Kidney tubule cell (primary cell): Measurements from ENCODE around the gene SLC1A4.
"Not testable (repeated sequence)": the region's sequence is repeated elsewhere in the genome, so short reads cannot be mapped to it uniquely, and the experiment has no call there.

ENCODE experiments used
- DNase-seq: peaks from one replicate; pipeline ENCODE4 v3.0.0-alpha.2; 2018; ENCODE audit warnings: low spot score

The SLC1A4 gene

DNA sequence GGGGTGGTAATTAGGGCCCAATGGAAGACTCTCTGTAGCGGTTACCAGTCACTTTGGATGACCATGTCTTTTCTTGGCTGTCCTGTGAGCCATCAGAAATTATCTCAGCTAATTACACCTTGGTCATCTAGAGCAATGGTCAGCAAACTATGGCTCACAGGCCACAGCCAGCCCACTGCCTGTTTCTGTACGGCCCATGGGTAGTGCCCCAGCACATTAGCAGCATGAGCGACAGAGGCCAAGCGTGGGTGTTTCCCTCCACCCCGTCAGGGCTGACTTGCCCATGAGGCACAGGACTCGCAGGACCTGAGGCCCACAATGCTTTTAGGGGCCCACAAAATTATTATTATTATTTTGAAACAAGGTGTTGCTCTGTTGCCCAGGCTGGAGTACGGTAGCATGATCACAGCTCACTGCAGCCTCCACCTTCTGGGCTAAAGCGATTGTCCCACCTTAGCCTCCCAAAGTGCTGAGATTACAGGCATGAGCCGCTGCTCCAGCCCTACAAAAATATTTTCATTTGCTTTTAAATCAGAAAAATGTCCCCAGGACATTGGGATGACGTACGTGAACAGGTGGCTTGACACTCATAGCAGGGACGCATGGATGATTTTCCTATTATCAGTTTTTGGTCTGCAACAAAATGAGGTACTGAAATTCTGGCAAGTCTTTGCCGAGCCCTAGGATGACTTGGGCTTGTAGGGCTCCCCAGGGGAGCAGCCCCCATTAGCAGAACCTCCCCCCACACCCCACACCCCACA, 37.7 kb downstream of the SLC1A4 start:
- DNase-seq, result no peak

DNA sequence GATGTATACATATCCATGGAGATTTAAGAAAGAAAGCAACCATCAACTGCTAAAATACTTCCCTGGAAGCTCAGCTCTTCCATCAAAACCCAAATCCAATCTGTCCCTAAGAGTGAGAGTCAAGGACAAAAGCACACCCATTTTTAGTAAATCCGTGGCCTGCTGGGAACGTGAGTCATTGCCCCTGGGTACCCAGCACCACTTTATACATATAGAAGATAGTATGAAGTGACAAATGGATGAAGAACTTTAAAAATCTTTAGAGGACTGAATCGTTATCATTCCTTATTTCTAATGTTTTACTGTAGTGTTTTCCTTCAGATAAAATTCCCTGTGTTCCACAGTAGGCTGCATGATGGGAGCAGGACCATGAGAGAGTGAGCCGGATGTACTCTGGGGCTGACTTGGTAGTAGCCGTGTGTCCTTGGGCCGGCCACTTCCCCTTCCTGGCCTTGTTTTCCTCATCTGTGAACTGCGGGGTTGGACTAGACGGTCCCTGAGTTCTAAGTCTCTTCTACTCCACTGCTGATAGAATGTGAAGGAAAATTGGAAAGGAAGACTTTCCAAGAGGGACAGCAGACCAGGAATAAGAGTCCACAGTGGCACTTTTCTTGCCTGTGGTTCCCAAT, 38.5 kb downstream of the SLC1A4 start:
- DNase-seq, result no peak

DNA sequence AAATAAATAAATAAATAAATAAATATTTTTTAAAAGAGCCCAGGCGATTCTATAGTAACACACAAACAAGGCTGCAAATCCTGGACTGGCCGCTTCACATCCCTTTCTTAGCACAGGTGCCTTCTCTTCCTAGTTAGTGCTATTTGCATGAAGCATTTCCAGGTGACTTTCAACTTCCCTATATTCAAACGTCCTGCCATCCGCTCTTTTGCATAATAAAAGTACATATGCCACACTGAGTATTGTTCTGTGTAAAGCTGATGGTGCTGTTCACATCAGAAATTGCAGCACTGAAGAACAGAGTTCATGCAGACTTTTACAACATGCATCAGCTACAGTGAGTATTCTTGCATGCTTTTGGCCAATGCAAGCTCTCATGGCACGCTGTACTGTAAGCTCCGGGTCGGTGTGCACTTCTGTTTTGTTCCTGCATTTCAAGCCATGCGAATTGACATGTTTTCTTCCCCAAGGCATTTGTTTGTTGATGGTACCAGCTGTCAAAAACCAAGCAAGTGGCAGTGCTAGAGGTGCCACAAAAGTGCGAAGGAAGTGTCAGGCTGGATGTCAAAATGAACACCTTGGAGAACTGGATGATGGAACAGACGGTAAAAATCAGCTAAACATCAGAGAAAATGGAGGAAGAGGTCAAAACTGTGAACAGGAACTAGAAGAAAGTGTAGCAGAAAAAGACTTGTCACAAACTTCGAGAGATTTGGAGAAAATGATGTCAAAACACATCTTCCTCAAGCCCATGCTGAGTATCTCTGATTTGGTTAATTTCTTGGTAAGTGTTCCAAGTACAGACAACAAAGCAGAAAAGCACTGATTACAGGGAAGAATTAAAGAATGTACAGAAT, 41.5 kb downstream of the SLC1A4 start:
- DNase-seq, result no peak

DNA sequence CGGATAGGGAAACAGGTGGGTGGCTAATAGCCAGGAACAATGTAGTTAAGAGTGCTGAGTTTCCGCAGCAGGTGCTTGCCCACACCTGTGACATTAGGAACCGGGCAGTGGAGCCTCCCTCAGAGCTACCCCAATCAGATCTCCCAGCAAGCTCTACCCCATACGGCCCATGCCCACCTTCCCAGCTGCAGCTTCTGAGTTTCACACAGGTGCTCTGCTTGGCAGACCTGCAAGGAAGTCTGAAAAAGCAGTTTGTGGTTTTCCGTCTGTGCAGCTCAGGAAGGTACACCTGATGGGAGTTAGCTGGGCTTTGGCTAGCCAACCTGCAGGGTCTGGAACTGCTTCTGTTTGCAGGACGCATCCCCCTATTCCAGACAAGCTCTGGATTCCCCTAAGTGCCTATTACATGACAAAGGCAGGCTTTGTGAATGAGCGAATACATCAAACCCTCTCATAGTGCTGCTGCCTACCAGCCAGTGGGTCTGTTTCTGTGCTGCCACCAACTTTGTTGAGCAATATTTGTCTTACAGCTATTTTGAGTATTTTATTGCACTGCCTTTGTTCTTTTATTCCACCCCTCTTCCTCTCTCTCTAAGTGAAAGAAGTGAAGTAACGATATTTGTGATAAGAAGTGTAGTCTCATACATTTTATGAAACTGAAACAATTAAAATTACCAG, 42.3 kb downstream of the SLC1A4 start:
- no peak for DNase-seq

DNA sequence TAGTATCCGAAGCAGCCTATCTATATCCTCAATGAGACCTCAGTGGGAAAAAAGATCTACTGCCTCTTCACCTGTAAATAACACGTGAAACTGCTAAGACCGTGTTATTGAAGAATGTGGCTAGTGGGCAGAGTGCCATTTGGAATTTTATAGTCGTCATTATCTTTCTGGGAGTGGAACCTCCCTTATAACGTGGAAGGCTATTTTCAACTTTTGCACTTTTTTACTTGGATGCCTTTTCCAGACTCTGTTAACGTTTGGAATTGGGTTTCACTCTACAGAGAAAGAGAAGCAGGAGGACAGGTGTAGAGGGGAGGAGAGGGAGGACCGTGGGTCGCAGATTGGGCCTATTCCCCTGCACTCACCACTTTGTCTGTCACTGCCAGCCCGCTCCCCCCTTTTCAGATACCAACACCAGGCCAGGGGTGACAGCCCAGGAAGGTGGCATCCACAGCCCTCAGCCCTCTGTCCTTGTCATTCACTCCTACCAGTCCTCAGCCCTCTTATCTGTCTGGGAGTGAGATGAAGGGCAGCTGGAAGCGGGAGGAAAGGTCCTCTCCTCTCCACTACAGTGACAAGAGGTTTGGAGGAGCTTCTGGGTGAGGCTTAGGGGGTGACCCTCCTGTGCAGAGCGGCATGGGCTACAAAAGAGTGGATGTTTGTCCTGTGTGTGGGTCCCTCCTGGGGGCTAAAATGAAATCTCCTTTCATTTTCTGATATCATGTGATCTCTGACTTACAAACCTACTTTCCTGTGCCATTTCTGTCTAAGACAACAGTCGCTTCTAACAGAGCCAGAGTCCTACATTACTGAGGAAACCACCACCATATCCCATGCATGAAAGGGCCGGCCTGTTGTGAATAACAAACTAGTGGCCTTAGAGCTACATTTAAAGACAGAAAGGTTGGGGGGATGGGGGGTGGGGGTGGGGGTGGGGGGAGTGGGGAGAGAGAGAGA, 43.1 kb downstream of the SLC1A4 start:
- no peak for DNase-seq

DNA sequence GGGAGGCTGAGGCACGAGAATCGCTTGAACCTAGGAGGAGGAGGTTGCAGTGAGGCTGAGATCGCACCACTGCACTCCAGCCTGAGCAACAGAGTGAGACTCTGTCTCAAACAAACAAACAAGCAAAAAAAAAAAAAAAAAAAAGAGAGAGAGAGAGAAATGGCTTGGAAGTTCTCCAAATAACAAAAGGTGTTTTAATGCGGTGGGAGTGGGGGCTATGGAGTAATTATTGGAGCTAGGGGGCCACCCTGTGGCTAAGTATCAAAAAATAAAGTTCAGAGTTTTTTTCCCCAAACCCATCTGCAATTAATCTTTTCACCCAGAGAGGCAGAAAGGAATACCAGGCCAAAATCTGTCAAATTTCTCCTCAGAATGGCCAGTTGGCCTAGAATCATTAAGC, 44.0 kb downstream of the SLC1A4 start:
- no peak for DNase-seq

DNA sequence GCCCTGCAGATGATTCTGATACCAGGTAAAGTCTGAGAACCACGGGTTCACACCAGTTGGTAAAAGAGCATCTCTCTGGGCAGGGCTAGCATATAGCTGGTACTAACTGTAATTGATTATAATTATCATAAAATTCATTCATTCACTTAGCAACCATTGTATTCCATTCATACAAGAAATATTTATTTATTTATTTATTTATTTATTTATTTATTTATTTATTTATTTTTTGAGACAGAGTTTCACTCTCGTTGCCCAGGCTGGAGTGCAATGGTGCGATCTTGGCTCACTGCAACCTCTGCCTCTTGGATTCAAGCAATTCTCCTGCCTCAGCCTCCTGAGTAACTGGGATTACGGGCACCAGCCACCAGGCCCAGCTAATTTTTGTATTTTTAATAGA, 44.5 kb downstream of the SLC1A4 start:
- not testable (repeated sequence) for DNase-seq

DNA sequence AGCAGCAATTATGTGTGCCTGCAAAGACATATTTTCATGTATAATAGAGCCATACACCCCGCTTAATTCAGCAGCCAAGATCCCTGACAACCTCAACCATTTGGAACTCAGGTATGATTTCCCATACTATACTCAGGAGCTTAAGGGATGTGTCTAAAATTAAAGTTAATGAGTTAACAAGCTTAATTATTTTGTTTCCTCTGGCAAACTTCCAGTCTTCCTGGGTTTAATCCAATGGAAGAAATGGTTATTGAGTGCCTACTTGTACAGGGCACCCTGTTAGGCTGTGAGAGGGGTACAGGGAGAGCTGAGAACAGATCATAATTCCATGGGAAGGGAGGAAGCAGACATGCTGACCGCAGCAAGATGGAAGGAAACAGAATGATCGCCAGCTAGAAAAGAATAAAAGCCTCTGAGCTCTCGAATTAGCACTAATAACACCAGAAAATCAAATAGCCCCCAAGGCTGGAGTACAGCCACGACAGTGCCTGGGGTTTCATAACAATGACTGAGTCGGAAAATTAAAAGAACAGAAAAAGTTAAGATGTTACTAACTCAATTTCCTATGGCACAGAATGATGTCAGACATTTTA, 46.2 kb downstream of the SLC1A4 start:
- no peak for DNase-seq

DNA sequence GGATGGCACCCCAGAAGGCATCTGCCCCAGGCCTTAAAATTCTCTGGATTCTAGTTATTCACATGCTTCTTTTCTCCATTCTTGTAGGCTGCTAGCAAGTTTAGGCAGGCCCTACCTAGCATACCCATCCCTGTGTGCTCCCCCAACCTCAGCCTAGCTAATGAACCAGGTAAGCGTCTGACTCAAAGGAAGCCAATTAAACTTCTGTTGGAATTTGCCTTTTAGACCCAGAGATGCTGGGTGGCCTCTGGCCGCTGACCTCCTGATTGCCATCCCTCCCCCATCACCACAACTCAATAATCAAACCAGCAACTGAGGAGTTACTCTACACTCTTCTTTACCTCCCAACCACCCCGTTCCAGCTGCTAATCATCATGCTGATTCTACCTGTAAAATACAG, 48.0 kb downstream of the SLC1A4 start:
- DNase-seq, result no peak

DNA sequence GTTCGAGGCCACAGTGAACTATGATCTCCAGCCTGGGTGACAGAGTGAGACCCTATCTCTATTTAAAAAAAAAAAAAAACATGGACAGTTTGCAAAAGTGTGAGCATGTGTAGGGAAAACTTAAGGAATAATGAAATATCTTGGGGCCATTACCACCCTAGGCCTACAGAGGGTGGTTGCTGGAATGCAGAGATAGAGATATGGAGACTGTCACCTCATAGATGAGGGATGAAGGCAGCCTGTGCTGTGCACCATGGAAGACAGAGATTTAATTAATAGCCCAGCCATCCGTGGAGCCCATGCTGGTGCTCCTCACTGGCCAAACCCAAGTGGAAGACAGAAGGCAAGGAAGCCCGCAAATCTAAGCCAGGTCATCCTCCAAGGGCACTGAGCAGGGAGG, 50.4 kb downstream of the SLC1A4 start:
- no peak for DNase-seq

DNA sequence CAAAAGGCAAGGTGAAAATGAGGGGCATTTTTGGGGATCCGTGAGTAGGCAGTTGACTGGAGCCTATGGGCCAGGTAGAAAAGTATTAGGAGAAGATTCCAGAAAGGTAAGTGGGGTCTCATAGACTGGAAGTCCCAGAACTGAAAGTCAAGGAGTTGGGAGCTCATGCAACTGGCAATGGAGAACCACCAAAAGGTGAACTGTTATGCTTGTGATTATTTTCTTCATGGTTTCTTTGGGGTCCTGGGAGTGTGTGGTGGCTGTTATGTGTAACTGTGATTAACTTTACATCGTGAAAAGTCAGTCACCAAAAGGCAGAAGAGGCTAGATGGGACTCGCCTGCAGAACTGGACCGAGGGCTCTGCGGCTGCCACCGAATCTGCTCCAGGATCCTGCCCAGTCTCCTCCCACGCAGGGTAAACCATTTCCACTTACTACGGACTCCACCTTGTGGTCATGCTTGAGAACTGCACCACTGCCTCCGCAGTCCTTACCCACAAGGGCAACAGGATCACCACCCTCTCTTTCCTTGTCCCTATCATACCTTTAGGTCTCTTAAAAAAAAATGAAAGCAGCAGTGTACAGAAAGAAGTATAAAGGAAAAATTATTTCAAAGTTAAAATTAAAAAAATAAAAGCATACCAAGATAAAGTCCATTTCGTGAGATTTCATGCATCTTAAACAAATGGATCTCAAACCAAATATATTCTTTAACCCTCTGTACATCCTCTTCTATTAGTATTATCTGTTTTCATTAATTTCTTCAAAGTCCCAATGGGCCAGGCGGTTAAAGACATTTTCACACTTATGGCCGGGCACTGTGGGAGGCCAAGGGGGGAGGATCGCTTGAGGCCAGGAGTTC, 51.4 kb downstream of the SLC1A4 start:
- peak; percentile 79 for DNase-seq

DNA sequence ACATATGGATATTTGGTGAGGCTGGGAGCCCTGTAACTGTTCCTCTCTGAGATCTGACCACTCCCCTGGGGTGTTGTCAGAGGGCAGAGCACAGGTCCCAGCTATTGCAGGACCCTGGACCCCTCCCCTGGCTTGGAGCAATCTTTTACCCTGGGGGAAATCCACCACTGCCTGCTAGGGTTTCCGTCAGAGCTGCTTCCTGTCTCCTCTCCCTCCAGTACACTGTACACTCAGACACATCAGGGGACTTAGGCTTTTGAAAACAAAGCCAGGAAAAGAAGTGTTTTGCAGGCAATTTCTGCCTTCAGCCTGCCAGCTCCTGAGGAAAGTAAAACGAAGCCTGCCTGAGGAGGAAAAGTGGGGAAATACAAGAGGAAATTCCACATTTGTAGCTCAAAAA, 53.8 kb downstream of the SLC1A4 start:
- DNase-seq, result no peak

DNA sequence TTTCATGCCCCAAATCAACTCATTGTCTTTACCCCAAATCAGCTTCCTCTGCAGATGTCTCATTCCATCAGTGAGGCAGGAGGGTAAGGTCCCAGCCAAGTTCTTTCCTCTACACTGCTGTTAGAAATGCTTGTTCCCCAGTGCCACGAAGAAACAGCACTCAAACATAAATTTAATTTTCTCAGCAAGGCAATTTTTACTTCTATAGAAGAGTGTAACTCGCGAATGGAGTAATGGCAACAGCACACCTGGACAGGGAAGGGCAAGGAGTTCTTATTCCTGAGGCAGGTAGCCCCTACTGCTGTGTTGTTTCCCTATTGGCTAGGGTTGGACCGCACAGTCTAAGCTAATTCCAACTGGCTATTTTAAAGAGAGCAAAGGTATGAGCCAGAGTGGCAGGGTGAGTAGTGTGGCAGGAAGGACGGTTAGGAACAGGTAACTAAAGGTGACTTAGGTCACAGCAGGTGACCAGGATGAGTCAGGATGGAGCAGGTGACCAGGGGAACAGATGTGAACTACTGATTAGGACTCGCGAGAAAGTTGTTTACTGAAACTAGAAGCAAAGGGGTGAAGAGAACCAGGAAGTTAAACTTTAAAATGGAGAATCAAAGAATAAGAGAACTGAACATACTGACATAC, 55.0 kb downstream of the SLC1A4 start:
- no peak for DNase-seq

DNA sequence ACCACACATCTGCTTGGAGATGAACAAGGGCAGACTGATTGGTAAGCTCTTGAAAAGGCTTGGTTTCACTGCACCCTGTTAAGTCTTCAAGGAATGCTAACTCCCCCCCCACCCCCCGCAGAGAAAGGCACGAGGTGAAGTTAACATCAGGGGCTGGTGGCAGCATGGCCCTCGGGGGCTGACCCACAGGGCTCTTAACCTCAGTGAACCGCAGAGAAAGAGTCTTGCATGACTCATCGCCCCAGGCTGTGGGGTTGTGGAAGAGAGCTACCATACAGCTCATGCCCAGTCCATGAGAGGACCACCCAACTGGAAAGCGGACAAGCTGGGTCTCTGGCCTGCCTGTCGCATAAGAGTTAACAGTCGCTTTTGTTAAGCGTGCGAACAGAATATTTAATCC, 56.5 kb downstream of the SLC1A4 start:
- DNase-seq, result peak; percentile 80

DNA sequence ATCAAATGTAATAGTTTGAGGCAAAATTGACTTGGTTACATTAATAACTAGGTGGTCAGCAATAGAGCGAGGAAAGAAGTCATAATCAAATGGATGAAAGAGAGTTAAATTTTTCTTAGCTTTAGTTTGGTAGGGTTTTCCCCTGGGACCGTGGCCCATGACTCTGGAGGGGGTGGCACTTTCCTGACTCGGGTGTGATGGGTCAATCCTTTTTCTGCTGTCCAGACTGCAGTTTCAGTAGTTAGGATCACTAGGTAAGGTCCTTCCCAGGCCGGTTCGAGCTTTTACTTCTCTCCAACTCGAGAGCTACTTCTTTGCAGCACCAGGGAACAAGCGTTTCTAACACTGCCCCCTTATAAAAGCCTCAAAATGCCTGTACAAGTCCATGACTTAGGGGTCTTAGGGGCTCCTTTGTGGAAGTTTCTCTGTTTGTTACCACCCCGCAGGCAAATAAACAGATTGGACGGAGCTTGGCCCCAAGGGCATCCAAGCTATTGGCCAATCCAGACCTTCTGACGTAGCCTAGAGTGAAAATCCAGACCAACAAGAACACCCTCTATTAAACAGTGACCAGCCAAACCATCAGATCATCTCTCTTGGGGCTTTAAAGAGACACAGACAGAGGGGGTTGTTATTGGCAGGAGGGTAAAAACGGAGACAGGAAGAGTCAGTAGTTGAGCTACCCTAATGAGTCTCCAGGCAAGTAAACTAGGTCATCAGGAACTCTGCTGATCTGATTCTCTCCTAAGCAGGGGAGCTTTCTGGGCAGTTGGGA, 57.6 kb downstream of the SLC1A4 start:
- no peak for DNase-seq

DNA sequence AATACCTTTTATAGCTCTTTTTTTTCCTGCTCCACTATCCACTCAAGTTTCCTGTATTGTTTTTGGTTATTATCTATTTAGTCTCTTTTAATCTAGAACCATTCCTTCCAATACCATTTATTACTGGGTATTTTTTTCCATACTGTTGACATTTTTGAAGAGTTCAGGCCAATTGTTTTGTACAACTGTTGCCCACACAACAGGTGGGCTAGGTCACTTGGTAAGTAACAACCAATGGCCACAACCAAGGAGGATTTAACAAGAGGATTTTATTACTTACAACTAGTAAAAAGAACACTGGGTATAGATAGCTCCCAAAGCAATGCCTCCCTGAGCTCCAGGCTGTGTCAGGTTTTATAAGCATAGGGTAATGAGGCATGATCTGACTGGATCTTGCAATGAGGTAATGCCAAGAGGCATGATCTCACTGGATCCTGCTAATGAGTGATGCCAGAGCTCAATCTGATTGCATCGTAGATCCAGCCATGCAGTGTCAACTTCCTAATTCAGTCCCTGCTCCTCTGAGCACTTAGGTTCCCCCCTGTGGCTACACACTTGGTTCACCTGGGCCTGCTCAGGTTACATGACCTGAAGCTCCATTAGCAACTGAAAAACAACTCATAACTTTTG, 59.9 kb downstream of the SLC1A4 start:
- peak; percentile 57 for DNase-seq

DNA sequence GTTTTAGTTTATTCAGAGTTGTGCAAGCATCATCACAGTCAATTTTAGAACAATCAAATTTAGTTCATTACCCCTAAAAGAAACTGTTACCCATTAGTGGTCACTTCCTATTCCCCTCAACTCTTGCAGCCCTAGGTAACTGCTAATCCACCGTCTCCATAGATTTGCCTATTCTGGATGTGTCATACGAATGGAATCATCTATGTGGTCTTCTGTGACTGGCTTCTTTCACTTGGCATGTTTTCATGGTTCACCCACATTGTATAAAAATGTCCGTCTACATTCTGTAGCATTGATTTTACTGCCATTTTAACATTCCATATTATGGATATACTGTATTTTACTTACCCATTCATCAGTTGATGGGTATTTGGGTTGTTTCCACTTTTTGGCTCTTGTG, 61.7 kb downstream of the SLC1A4 start:
- peak; percentile 32 for DNase-seq

DNA sequence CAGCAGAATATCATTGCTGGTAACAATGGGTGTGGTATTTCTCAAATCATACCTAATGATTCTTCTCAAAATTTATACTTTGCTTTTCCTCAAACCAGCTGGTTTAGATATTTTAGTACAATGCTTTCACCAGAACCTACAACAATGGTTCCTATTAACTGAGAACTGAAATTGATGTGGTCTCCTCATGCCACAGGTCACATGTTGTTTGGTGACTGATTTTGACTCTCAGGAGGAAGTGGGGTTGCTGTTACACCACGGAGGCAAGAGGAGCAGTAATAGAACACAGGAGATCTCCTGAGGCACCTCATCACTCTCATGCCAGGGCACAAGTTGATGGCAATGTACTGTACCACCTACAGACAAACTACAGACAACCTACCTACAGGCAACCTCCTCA, 64.0 kb downstream of the SLC1A4 start:
- DNase-seq, result no peak
